GM21723 (cell line): Measurements from ENCODE around the gene CDKN2B-AS1.

Experiments used
- ATAC-seq: cut with Tn5 transposase; IDR thresholded peaks from one replicate; pipeline ENCODE4 v1.9.1; 2021; ENCODE audit warnings: mild to moderate bottlenecking, moderate library complexity; ENCODE audit not compliant: unreplicated experiment

CDKN2B-AS1 gene

DNA sequence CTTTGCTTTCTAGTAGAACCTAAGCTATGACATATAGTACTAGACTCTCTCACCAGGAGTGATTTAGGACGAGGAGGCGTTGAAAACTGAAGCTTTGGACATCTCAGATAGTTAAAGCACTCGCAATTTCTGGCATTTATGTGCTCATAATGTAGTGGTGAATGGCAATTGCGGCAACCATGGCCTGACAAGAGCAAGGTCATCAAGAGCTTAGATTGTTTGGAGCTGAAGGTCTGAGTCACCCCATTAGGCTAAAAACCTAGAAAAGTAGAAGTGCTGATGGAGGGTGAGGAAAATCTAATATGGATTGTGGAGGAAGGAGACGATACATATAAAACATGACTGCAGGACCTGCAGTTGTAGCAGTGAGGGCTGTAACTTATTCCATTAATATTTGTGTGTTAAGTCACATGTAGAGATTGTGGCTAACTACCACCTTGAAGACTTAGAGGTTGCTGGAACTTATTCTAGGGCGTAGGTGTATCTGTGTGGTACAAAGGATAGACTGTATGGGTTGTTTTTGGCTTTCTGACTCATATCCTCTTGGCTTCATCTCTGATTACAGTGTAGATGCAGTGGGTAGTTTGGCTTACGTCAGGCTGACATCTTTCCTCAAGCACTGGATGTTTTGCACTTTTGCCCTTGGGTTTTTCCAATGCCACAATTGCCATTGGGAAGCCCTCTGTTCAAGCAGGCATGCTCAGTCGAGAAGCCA lies 153.4 kb downstream of the CDKN2B-AS1 start:
- ATAC-seq, result no peak

DNA sequence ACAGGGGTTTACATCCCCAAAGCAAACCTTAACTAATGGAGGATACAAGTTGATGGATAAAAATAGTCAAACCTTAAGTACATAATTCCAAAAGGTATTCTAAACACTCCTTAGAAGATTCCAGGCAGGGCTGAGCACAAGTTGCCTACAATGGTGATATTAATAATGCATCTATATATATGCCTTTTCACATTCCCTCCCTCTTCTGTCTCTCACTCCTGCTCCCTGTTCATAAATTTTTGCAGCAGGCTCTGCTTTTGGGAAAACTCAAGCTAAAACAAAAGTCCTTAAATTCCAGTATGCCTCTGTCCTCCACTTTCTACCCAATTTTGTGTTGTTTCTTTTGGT lies 153.9 kb downstream of the CDKN2B-AS1 start:
- ATAC-seq, result no peak

DNA sequence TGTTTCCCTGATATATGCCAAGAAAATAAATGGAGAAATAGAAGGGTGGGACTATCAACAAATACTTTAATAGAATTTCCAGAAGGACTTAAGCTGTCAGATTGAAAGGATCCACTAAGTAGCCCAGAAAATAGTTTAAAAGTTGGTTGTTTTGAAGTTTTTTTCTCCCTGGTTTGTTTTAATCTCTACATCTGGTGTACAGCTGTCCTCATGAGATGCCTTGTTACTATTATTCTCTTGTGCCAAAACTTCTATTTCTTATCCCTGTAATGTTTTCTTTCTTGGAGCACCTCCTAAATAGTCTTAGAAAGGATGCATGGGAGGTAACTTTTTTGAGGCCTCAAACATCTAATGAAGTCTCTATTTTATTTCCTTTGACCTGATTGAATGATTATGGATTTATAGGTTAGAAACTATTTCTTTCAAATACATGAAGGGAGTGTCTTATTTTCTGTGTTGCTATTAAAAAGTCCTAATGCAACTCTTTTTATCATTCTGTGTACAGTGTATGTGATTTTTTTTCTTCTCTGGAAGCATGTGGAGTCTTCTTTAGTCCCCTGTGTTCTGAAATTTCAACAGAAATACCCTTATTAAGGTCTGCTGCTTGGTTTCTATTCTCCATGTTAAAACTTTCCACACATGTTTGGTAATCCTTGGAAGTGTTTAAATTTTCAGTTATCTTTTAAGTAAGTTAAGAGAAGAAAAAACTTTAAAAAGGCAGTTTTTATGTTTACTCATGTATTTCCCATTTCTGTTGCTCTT lies 154.5 kb downstream of the CDKN2B-AS1 start:
- no peak for ATAC-seq

DNA sequence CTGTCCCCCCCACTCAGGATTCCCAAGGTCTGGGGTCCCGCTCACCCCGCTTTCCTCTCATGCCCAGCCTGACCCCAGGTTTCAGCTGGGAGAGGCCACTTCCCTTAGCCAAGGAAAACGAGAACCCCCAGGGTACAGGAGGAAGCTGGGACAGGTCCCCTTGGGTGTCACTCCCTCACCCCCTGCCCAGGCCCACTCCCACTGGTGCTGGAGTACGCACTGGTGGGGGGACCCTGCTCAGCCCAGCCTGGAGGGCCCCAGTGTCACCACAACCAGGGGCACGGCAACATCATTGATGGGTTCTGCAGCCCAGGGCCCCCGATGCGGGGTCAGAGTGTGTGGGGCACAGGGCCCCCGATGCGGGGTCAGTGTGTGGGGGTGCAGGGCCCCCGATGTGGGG lies 159.5 kb downstream of the CDKN2B-AS1 start:
- no peak for ATAC-seq

DNA sequence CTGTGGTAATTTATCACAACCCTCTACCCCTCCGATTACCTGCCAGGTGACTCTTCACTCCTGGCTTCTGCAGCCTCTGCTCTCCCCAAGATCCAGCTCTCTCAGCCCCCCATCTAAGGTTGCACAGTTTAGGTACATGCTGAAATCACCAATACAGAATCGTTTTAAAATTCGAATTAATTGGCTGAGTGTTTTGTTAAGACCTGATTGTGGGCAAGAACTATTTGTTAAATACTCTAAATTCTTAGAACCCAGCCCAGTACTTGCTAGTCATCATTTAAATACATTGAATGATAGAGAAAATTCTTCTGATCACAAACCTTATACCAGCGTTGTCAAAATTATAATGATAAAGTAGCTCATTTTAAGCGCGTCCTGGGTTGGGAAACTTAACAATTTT lies 162.0 kb downstream of the CDKN2B-AS1 start:
- ATAC-seq, result no peak

DNA sequence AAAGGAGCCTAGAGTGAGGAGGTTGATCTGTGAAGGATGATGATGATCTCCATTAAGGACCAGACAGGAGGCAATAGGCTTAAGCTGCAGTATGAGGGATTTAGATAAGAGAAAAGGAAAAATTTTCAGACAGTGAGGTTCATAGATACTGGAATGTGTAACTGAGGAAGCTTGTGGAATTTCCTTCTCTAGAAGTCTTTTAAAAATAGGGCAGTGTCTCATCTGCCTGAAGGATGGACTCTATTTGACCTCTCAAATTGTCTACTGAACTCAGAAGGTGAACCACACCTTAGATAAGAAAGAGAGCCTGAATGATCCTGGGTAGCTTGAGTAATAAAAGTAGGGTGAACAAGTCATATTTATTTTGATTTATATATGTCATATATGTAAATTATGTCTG lies 162.7 kb downstream of the CDKN2B-AS1 start:
- ATAC-seq, result no peak

DNA sequence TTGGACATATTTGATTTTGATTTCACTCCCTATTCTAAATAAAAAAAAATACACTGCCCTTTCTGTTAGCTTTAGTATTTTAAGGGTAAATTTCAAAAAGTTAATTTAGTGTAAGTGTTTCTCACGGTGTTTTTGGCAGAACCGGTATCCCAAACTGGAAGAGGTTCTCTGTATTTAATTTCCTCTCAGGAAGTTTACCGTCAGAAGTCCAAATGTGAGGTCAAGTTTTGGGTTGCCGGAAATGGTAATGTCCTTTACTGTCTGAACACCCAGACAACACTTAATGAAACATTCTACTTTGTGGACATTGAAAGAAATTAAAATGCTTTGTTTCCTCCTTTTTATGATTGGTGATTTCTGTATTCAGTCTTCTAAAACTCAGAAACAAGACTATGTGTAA lies 163.2 kb downstream of the CDKN2B-AS1 start:
- no peak for ATAC-seq

DNA sequence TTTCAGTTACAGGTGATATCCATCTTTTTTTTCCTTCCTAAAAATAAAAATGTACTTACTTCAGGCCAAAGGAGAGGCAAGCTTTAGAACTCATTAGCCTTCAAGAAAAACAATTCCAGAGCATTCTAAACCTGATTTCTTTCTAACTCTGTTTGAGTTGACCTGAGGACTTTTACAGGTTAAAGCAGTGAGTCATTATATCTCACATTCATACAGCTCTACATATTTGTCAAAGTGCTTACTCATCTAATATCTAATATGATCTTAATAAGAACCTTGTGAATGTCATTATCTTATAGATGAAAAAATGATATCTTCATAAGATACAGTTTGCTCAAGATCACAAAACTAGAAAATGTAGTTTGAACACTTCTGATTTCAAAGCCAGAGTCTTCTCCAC lies 163.7 kb downstream of the CDKN2B-AS1 start:
- ATAC-seq, result no peak

DNA sequence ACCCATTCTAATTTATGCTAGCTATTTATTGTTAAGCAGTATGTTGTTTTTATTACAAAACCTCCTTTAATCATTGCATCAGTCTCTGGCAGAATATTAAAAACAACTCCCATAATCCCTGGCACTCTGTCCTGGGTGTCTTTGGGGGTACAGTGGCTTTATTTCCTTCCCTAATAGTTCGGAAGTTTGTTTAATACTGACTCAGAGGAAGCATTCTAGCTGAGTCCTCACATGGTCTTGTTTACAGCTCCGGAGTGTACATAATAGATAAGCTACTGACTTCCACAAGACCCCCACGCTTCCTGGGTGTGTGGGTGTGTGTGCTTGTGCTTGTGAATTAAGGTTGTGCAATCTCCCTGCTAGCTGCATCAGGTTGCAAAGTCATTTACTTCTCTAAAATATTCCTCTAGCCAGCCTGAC lies 164.3 kb downstream of the CDKN2B-AS1 start:
- no peak for ATAC-seq

DNA sequence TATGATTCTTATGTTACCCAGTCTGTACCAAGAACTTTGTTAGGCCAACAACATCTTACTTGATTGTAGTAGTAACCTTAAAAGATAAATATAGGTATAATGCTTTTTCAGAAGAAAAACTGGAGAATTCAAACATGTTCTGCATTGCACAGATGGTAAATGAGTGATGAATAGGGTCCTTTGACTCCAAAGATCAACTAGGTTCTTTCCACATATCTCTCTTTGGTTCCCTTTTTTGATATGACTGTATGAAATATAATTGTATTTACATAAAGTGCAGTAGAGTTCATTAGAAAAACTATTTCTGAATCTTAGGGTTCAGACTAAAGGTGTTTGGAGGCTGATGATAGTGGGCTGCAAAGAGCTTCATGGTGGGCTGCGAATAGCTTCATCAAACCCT lies 165.0 kb downstream of the CDKN2B-AS1 start:
- ATAC-seq, result no peak

DNA sequence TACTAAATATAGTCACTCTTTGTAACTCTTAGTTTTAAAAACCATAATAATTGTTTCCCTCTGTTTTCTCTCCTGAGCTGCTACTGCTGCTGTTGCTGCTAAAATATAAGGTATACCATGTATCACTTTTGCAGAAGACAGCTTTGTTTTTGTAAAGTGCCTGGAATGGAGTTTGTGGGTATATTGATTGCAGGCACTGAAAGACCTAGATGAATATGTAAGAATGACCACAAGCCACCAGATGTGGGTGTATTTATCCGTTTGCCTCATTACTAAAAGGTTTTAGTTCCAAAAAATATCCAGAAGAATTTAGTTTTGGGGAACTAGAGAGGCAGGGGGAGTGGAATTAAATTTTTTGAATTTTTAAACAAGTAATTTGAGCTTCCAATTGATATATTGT lies 165.6 kb downstream of the CDKN2B-AS1 start:
- ATAC-seq, result no peak

DNA sequence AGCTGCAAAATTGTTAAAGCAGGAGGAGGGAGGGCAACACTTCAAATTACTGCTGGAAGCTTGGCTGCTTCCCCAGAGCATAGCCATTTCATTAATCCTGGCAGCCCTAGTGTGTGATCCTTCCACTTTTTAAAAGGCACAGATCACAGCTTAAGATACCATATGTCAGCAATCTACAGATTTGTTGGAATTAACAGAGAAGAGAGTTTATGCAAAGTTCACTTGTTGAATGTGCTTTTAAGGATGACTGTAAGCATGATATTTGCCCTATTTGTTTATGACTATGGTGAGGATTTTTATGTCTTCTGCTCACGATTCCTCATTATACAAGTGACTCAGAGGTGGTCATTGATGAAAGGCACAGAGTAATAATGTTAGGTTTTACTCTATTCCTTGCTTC lies 170.6 kb downstream of the CDKN2B-AS1 start:
- ATAC-seq, result no peak

DNA sequence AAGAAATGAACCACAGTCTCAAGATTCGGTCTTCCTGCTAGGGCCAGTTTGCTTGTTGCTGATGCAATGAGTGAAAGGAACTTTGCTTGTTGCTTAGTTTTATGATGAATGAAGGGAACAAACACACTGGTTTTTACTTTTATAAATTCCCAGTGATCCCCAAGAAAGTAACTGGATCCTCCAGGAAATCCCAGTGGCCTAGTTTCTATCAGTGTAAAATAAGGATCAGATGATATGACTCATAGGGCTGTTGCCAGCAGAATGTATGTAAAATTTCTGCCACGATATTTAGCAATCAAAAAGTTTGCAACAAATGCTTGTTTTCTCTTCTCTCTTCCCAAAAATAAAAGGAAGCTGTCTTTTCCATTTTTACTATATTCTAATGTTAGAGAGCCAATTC lies 174.7 kb downstream of the CDKN2B-AS1 start:
- no peak for ATAC-seq

DNA sequence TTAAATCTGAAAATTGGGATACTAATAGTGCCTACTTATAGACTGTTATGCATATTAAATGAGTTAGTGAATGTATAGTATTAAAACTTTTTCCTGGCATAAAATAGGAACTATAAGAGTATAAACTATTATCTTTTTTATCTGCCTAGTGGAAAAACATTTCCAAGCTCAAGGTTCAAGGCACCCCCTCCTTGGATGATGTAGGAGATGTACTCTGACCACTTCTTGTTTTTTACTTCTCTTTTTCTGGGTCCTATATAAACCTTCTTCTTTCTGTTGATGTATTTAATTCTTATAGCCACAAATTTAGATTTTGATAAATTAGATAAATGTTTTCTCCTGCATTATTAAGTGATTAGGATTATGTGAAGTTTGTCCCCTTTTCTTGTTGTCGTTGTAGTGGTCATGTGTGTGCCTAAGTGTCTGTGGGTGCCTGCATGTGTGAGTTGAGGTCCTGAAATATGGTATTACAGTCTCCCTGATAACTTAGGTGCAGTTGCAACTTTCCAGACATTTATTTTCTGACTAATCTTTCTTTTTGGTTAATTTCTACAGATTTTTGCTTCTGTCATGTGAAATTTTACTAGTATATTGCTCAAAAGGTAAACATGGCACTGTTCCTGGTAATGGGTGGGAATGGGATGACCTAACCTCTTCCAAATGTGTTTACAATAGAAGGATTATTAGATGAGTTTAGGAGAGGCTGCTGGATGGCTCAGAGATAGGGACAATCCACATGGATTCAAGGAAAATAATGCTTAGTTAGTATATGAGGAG lies 175.3 kb downstream of the CDKN2B-AS1 start:
- no peak for ATAC-seq
